ENCODE data around the gene VSTM4.

VSTM4 gene

GRCh38 chr10:49001870-49002672 lies 113.3 kb downstream of the VSTM4 start:
- DNase-seq = no peak

GRCh38 chr10:49001402-49001801 lies 113.9 kb downstream of the VSTM4 start:
- no peak for DNase-seq

GRCh38 chr10:49000437-49001398 lies 114.6 kb downstream of the VSTM4 start:
- no peak for DNase-seq

GRCh38 chr10:48999346-48999745 lies 116.0 kb downstream of the VSTM4 start:
- no peak for DNase-seq

- DNase-seq = no peak
Measured at GRCh38 chr10:48996329-48996728, 119.0 kb downstream of the VSTM4 start.

GRCh38 chr10:48993627-48994026 lies 121.7 kb downstream of the VSTM4 start:
- no peak for DNase-seq

GRCh38 chr10:48990226-48990625 lies 125.1 kb downstream of the VSTM4 start:
- no peak for DNase-seq

- no peak for DNase-seq
Measured at GRCh38 chr10:48985621-48986158, 129.6 kb downstream of the VSTM4 start.

- no peak for DNase-seq
Measured at GRCh38 chr10:48983648-48984351, 131.5 kb downstream of the VSTM4 start.

GRCh38 chr10:48982584-48982983 lies 132.7 kb downstream of the VSTM4 start:
- no peak for DNase-seq

- DNase-seq = peak; percentile 27 to 51
Measured at GRCh38 chr10:48981310-48981907, 133.9 kb downstream of the VSTM4 start.

GRCh38 chr10:48978318-48978717 lies 137.0 kb downstream of the VSTM4 start:
- no peak for DNase-seq

GRCh38 chr10:48976196-48976595 lies 139.1 kb downstream of the VSTM4 start:
- DNase-seq = peak in 1 of 2 donors; percentile 6

- no peak for DNase-seq
Measured at GRCh38 chr10:48974510-48975156, 140.7 kb downstream of the VSTM4 start.

- DNase-seq = no peak
Measured at GRCh38 chr10:48973065-48973464, 142.3 kb downstream of the VSTM4 start.

GRCh38 chr10:48970654-48971053 lies 144.7 kb downstream of the VSTM4 start:
- DNase-seq = no peak

GRCh38 chr10:48970046-48970445 lies 145.3 kb downstream of the VSTM4 start:
- no peak for DNase-seq

- no peak for DNase-seq
Measured at GRCh38 chr10:48968036-48968435, 147.3 kb downstream of the VSTM4 start.

GRCh38 chr10:48965460-48965859 lies 149.9 kb downstream of the VSTM4 start:
- no peak for DNase-seq

All from stimulated activated CD4-positive, alpha-beta T cell treated with anti-CD3 and anti-CD28 coated beads, Interleukin-2, amount 100 ng/mL, for 24 hours (primary cell).